Lung (tissue), 12 donors: ENCODE data around the gene SHMT2. TPM values are rescaled to one million over a fixed set of nuclear protein-coding genes. Genes with fewer than 3 reads are reported as not detected.

ENCODE experiments used
- ATAC-seq: fragments of 200-7000 bp; cut with Tn5 transposase; one replicate; pipeline ENCODE4 v1.9.1; 2020; ENCODE audit warnings: moderate number of reproducible peaks; ENCODE audit not compliant: insufficient read depth, low FRiP score
- DNase-seq, 3 donors: peaks; one replicate each; pipeline ENCODE4 v3.0.0-alpha.2; 2013 to 2017
- H3K27ac ChIP-seq, 2 donors: one replicate each; pipeline ENCODE4 v1.5.1; 2013; ENCODE audit warnings: mild to moderate bottlenecking in 2 of 2, moderate library complexity in 2 of 2, control low read depth in 1 of 2, inconsistent platforms in 1 of 2, low read depth in 1 of 2, low read length in 1 of 2
- H3K27me3 ChIP-seq, 3 donors: one replicate each; pipeline ENCODE4 v1.5.1; 2013; ENCODE audit warnings: low read length in 2 of 3; ENCODE audit not compliant: control insufficient read depth in 3 of 3, insufficient read depth in 3 of 3
- H3K36me3 ChIP-seq, 4 donors: one replicate each; pipeline ENCODE4 v1.5.1; 2013; ENCODE audit warnings: low read length in 4 of 4, mild to moderate bottlenecking in 1 of 4, moderate library complexity in 1 of 4; ENCODE audit not compliant: control insufficient read depth in 4 of 4, insufficient read depth in 4 of 4
- H3K4me1 ChIP-seq, 5 donors: one replicate each; pipeline ENCODE4 v1.5.1; 2013; ENCODE audit warnings: low read length in 5 of 5, mild to moderate bottlenecking in 2 of 5, moderate library complexity in 1 of 5; ENCODE audit not compliant: control insufficient read depth in 5 of 5, insufficient read depth in 5 of 5
- H3K4me3 ChIP-seq: one replicate; pipeline ENCODE4 v1.5.1; 2013; ENCODE audit warnings: mild to moderate bottlenecking, control low read depth, moderate library complexity
- H3K9ac ChIP-seq, 2 donors: one replicate each; pipeline ENCODE4 v1.5.1; 2013; ENCODE audit warnings: low read length in 2 of 2, control low read depth in 1 of 2; ENCODE audit not compliant: insufficient read depth in 1 of 2
- H3K9me3 ChIP-seq, 4 donors: one replicate each; pipeline ENCODE4 v1.5.1; 2013; ENCODE audit warnings: low read length in 3 of 4, mild to moderate bottlenecking in 1 of 4, moderate library complexity in 1 of 4; ENCODE audit not compliant: control insufficient read depth in 4 of 4, insufficient read depth in 3 of 4
- CTCF ChIP-seq: IDR thresholded peaks from 2 replicates; pipeline ENCODE4 v1.5.1; 2012; ENCODE audit warnings: mild to moderate bottlenecking; ENCODE audit errors: control extremely low read depth, extremely low read depth
- WGBS, 2 donors: extraction: QIAGEN DNeasy Blood & Tissue Kit; methylation state at CpG; one replicate each; pipeline ENCODE4 v1.1.7; 2013; 5-methylcytosine and 5-hydroxymethylcytosine counted together
- polyA plus RNA-seq, 2 donors: library from polyadenylated mRNA; stranded (reverse); fragments of 200-250 nt; gene quantifications; one replicate each; pipeline ENCODE4 v1.2.1, GENCODE V29; 2013
- total RNA-seq, 2 donors: library from RNA; depleted of rRNA in 1 of 2; stranded (reverse); fragments of >200 nt in 1 of 2; gene quantifications; one replicate each; pipeline ENCODE4 v1.2.1, GENCODE V29; 2014 to 2021
- donor health status: control.
- donor health status: control.
- donor health status: Bipolar disorder and iron deficiency.
- donor health status: healthy.
- donor health status: DM: yes; HTN: yes; CAD: no.

The SHMT2 gene
- total and polyA plus RNA-seq, 4 donors = 46.1 to 113 (median 76.8) TPM

GRCh38 chr12:57192920-57193319 is 36.6 kb upstream of the SHMT2 start:
- DNase-seq (no peak), ATAC-seq (no peak)
- Histone ChIP-seq H3K9ac (no peak overlapping the region), H3K9me3 (no peaks in the 10 kb centered on the region), H3K27ac (no peak overlapping the region), H3K27me3 (no peaks in the 10 kb centered on the region), H3K36me3 (peaks cover 0 to 89% (median 63%) of the 10 kb centered on the region in 4 donors), H3K4me1 (peaks cover 0 to 4% (median 2%) of the 10 kb centered on the region in 5 donors), H3K4me3 (no peak overlapping the region)
- 91 to 93% methylated on average over 16 of the region's 16 CpGs for WGBS, 2 donors
- TF ChIP-seq CTCF = no peak

DNA sequence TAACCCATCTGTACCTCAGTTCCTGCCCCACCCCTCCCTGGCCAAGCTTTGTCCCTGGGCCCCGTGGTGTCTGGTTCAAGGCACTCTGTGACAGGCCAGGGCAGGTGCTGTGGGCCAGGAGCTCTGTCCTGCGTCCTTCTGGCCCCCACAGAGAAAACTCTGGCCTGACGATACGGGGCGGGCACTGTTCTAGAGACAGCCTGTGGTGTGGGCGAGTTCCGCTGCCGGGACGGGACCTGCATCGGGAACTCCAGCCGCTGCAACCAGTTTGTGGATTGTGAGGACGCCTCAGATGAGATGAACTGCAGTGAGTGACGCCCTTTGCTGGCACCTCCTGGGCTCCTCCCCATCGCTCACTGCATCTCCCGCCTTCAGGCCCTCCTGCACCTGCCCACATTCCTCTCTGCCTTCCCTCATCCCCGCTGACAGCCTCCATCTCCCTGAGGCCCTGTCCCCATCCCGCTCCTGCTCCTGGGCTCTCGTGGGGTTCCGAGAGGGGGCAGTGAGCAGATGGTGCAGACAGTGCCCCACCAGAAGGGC is 35.7 kb upstream of the SHMT2 start:
- WGBS, 2 donors = 87 to 93% methylated on average over 19 of the region's 19 CpGs
- no peak for TF ChIP-seq CTCF
- no peaks in the 10 kb centered on the region for H3K27me3 ChIP-seq
- peaks cover 0 to 4% (median 2%) of the 10 kb centered on the region in 5 donors for H3K4me1 ChIP-seq
- no peak overlapping the region for H3K4me3 ChIP-seq
- no peak overlapping the region for H3K9ac ChIP-seq
- no peak overlapping the region for H3K27ac ChIP-seq
- H3K9me3 ChIP-seq = no peaks in the 10 kb centered on the region
- H3K36me3 ChIP-seq = peaks cover 0 to 89% (median 64%) of the 10 kb centered on the region in 4 donors
- ATAC-seq (no peak), DNase-seq (no peak)

DNA sequence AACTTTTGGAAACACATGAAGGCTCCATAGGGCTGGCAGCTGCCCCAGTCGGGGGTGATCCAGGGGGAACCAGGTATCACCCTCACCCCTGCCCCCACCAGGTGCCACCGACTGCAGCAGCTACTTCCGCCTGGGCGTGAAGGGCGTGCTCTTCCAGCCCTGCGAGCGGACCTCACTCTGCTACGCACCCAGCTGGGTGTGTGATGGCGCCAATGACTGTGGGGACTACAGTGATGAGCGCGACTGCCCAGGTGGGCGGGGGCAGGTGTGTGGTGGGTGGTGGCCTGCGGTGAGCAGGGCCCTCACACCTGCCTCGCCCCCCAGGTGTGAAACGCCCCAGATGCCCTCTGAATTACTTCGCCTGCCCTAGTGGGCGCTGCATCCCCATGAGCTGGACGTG is 35.3 kb upstream of the SHMT2 start:
- Histone ChIP-seq H3K4me3 (no peak overlapping the region), H3K27me3 (no peaks in the 10 kb centered on the region), H3K9me3 (no peaks in the 10 kb centered on the region), H3K27ac (no peak overlapping the region), H3K4me1 (peaks cover 0 to 4% (median 2%) of the 10 kb centered on the region in 5 donors), H3K36me3 (peaks cover 0 to 89% (median 64%) of the 10 kb centered on the region in 4 donors), H3K9ac (no peak overlapping the region)
- no peak for TF ChIP-seq CTCF
- no peak for ATAC-seq
- no peak for DNase-seq
- 93% methylated on average over 17 to 18 of the region's 18 CpGs for WGBS, 2 donors

DNA sequence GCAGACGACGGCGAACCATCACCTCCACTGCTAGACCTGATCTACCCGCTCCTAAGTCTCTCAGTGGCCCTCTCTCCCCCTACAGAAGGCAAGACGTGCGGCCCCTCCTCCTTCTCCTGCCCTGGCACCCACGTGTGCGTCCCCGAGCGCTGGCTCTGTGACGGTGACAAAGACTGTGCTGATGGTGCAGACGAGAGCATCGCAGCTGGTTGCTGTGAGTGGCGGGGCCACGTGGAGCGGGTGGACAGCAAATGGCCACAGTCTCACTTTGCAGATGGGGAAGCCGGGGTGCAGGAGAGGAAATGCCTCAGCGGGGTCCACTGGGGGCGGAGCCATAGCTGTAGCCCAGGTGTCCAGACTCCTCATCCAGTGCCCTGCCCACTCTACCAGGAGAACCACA is 34.3 kb upstream of the SHMT2 start:
- Histone ChIP-seq H3K27me3 (no peaks in the 10 kb centered on the region), H3K9ac (no peak overlapping the region), H3K9me3 (no peaks in the 10 kb centered on the region), H3K27ac (no peak overlapping the region), H3K4me1 (peaks cover 0 to 4% (median 0%) of the 10 kb centered on the region in 5 donors), H3K4me3 (no peak overlapping the region), H3K36me3 (peaks cover 0 to 87% (median 65%) of the 10 kb centered on the region in 4 donors)
- DNase-seq (no peak), ATAC-seq (no peak)
- WGBS, 2 donors = 88 to 90% methylated on average over 18 to 19 of the region's 19 CpGs
- no peak for TF ChIP-seq CTCF
